Dendritic cell treated with granulocyte-macrophage colony-stimulating factor and Interleukin-4, amounts not matched to agents 40 ng/mL and 50 ng/mL, for 4 days (primary cell): Measurements from ENCODE around the gene NRG2.

Experiments
- H3K27ac Mint-ChIP-seq: one replicate; pipeline ENCODE4 v1.8.0; 2022; ENCODE audit warnings: mild to moderate bottlenecking, mixed read lengths
- H3K27me3 Mint-ChIP-seq: one replicate; pipeline ENCODE4 v1.8.0; 2022; ENCODE audit warnings: mild to moderate bottlenecking, mixed read lengths
- H3K36me3 Mint-ChIP-seq: one replicate; pipeline ENCODE4 v1.8.0; 2022; ENCODE audit warnings: low read depth, mixed read lengths
- H3K4me1 Mint-ChIP-seq: one replicate; pipeline ENCODE4 v1.8.0; 2022; ENCODE audit warnings: low read depth, mixed read lengths
- H3K4me3 Mint-ChIP-seq: one replicate; pipeline ENCODE4 v1.8.0; 2022; ENCODE audit warnings: mild to moderate bottlenecking, moderate library complexity, mixed read lengths
- H3K9me3 Mint-ChIP-seq: one replicate; pipeline ENCODE4 v1.8.0; 2022; ENCODE audit warnings: mixed read lengths
- intact Hi-C: fragments of 100-400 bp; cut with micrococcal nuclease; formaldehyde crosslinking; loops from one replicate; pipeline ENCODE4 v1.15.0; 2022

The NRG2 gene

GRCh38 chr5:139964266-139964993 is 78.7 kb downstream of the NRG2 start:
- Mint-ChIP-seq H3K9me3 (no peaks in the 10 kb centered on the region), H3K4me3 (no peak overlapping the region), H3K36me3 (no peaks in the 10 kb centered on the region), H3K27me3 (peaks cover 28% of the 10 kb centered on the region), H3K4me1 (peaks cover 9% of the 10 kb centered on the region), H3K27ac (no peak overlapping the region)
- intact Hi-C loops, result no loop called here

GRCh38 chr5:139962445-139962844 is 80.7 kb downstream of the NRG2 start:
- H3K4me1 Mint-ChIP-seq, result peaks cover 9% of the 10 kb centered on the region
- peaks cover 19% of the 10 kb centered on the region for H3K27me3 Mint-ChIP-seq
- H3K9me3 Mint-ChIP-seq, result no peaks in the 10 kb centered on the region
- no peak overlapping the region for H3K27ac Mint-ChIP-seq
- intact Hi-C loops, result no loop called here
- H3K4me3 Mint-ChIP-seq, result no peak overlapping the region
- H3K36me3 Mint-ChIP-seq, result no peaks in the 10 kb centered on the region

GRCh38 chr5:139961435-139962157 is 81.5 kb downstream of the NRG2 start:
- Mint-ChIP-seq H3K27me3 (peaks cover 19% of the 10 kb centered on the region), H3K4me1 (peaks cover 9% of the 10 kb centered on the region), H3K9me3 (no peaks in the 10 kb centered on the region), H3K27ac (no peak overlapping the region), H3K4me3 (no peak overlapping the region), H3K36me3 (no peaks in the 10 kb centered on the region)
- intact Hi-C loops, result no loop called here

- Mint-ChIP-seq H3K36me3 (no peaks in the 10 kb centered on the region), H3K27ac (no peak overlapping the region), H3K9me3 (no peaks in the 10 kb centered on the region), H3K4me3 (no peak overlapping the region), H3K27me3 (peaks cover 22% of the 10 kb centered on the region), H3K4me1 (peaks cover 4% of the 10 kb centered on the region)
- intact Hi-C loops, result no loop called here
Measured at GRCh38 chr5:139960723-139961383, 82.2 kb downstream of the NRG2 start.

GRCh38 chr5:139958432-139959148 is 84.5 kb downstream of the NRG2 start:
- Mint-ChIP-seq H3K27me3 (peaks cover 22% of the 10 kb centered on the region), H3K27ac (no peak overlapping the region), H3K4me3 (no peak overlapping the region), H3K9me3 (no peaks in the 10 kb centered on the region), H3K4me1 (peaks cover 4% of the 10 kb centered on the region), H3K36me3 (no peaks in the 10 kb centered on the region)
- intact Hi-C loops, result no loop called here

- intact Hi-C loops, result no loop called here
- Mint-ChIP-seq H3K4me3 (no peak overlapping the region), H3K4me1 (no peaks in the 10 kb centered on the region), H3K27ac (no peak overlapping the region), H3K27me3 (peaks cover 21% of the 10 kb centered on the region), H3K9me3 (no peaks in the 10 kb centered on the region), H3K36me3 (no peaks in the 10 kb centered on the region)
Measured at GRCh38 chr5:139956342-139956741, 86.8 kb downstream of the NRG2 start.

- no peak overlapping the region for H3K27ac Mint-ChIP-seq
- no peaks in the 10 kb centered on the region for H3K9me3 Mint-ChIP-seq
- no peak overlapping the region for H3K4me3 Mint-ChIP-seq
- H3K36me3 Mint-ChIP-seq, result no peaks in the 10 kb centered on the region
- intact Hi-C loops, result no loop called here
- H3K27me3 Mint-ChIP-seq, result peaks cover 19% of the 10 kb centered on the region
- H3K4me1 Mint-ChIP-seq, result no peaks in the 10 kb centered on the region
Measured at GRCh38 chr5:139955616-139956273, 87.4 kb downstream of the NRG2 start.

GRCh38 chr5:139955053-139955605 is 88.0 kb downstream of the NRG2 start:
- Mint-ChIP-seq H3K9me3 (no peaks in the 10 kb centered on the region), H3K4me1 (no peaks in the 10 kb centered on the region), H3K36me3 (no peaks in the 10 kb centered on the region), H3K27me3 (peaks cover 19% of the 10 kb centered on the region), H3K27ac (no peak overlapping the region), H3K4me3 (no peak overlapping the region)
- intact Hi-C loops, result no loop called here

GRCh38 chr5:139954462-139954861 is 88.6 kb downstream of the NRG2 start:
- no peak overlapping the region for H3K27ac Mint-ChIP-seq
- H3K27me3 Mint-ChIP-seq, result peaks cover 19% of the 10 kb centered on the region
- no peak overlapping the region for H3K4me3 Mint-ChIP-seq
- no peaks in the 10 kb centered on the region for H3K4me1 Mint-ChIP-seq
- intact Hi-C loops, result no loop called here
- no peaks in the 10 kb centered on the region for H3K36me3 Mint-ChIP-seq
- H3K9me3 Mint-ChIP-seq, result no peaks in the 10 kb centered on the region

GRCh38 chr5:139954022-139954421 is 89.1 kb downstream of the NRG2 start:
- Mint-ChIP-seq H3K4me1 (no peaks in the 10 kb centered on the region), H3K9me3 (no peaks in the 10 kb centered on the region), H3K27me3 (peaks cover 19% of the 10 kb centered on the region), H3K36me3 (no peaks in the 10 kb centered on the region), H3K27ac (no peak overlapping the region), H3K4me3 (no peak overlapping the region)
- intact Hi-C loops, result no loop called here

GRCh38 chr5:139952574-139952973 is 90.5 kb downstream of the NRG2 start:
- Mint-ChIP-seq H3K27me3 (peaks cover 18% of the 10 kb centered on the region), H3K36me3 (no peaks in the 10 kb centered on the region), H3K4me3 (no peak overlapping the region), H3K9me3 (no peaks in the 10 kb centered on the region), H3K4me1 (peaks cover 4% of the 10 kb centered on the region), H3K27ac (no peak overlapping the region)
- intact Hi-C loops, result no loop called here

- intact Hi-C loops, result no loop called here
- no peaks in the 10 kb centered on the region for H3K9me3 Mint-ChIP-seq
- peaks cover 18% of the 10 kb centered on the region for H3K27me3 Mint-ChIP-seq
- H3K4me1 Mint-ChIP-seq, result peaks cover 5% of the 10 kb centered on the region
- no peak overlapping the region for H3K27ac Mint-ChIP-seq
- H3K4me3 Mint-ChIP-seq, result no peak overlapping the region
- H3K36me3 Mint-ChIP-seq, result no peaks in the 10 kb centered on the region
Measured at GRCh38 chr5:139951983-139952382, 91.1 kb downstream of the NRG2 start.

GRCh38 chr5:139951296-139951924 is 91.7 kb downstream of the NRG2 start:
- intact Hi-C loops, result no loop called here

More at GRCh38 chr5:139951296-139951924, 91.7 kb downstream of the NRG2 start:
- H3K9me3 Mint-ChIP-seq, result no peaks in the 10 kb centered on the region
- H3K27ac Mint-ChIP-seq, result no peak overlapping the region
- H3K36me3 Mint-ChIP-seq, result no peaks in the 10 kb centered on the region
- peaks cover 10% of the 10 kb centered on the region for H3K4me1 Mint-ChIP-seq
- no peak overlapping the region for H3K4me3 Mint-ChIP-seq
- H3K27me3 Mint-ChIP-seq, result peaks cover 17% of the 10 kb centered on the region
